SK-N-SH (cell line): ENCODE measurements around the gene TRAPPC8. TPM values are rescaled to one million over a fixed set of nuclear protein-coding genes. Genes with fewer than 3 reads are reported as not detected.

Experiments used
- CTCF ChIA-PET: fragments of 300-600, 350-600 bp; formaldehyde crosslinking; extraction: SDS; loops from one replicate; lab custom pipeline; 2021; lab: Yijun Ruan, JAX
- POLR2A ChIA-PET: fragments of 350-600 bp; sonication (Branson Sonifier 250); formaldehyde crosslinking; extraction: SDS; loops from one replicate; lab custom pipeline; 2020; ENCODE audit warnings: antibody characterized with exemption, inconsistent platforms; lab: Yijun Ruan, JAX
- DNase-seq: peaks from one replicate; pipeline ENCODE4 v3.0.0; 2012
- H2AFZ ChIP-seq: fragments of 200-600 bp; sonication (generic); 2 replicates; pipeline ENCODE4 v1.8.1; 2016; ENCODE audit warnings: antibody characterized with exemption, mild to moderate bottlenecking, low read depth
- H3F3A ChIP-seq: fragments of 200-600 bp; sonication (generic); replicated peaks from 2 replicates; pipeline ENCODE3; 2016; ENCODE audit warnings: antibody characterized with exemption, mild to moderate bottlenecking; ENCODE audit not compliant: insufficient read depth
- H3K27ac ChIP-seq, 2 experiments: fragments of 200-500 bp in 1 of 2; fragments of 200-600 bp in 1 of 2; sonication (Bioruptor generic) in 1 of 2; sonication (generic), shearing (Covaris generic) in 1 of 2; 2 replicates each; pipeline versions ENCODE4 v1.5.1 to v1.6.1; 2014 to 2016; ENCODE audit warnings: low read depth in 2 of 2, inconsistent platforms in 1 of 2, low read length in 1 of 2, mild to moderate bottlenecking in 1 of 2, mixed read lengths in 1 of 2
- H3K27me3 ChIP-seq: fragments of 200-600 bp; sonication (generic), shearing (Covaris generic); 2 replicates; pipeline ENCODE4 v1.6.1; 2016; ENCODE audit warnings: mixed run types; ENCODE audit not compliant: insufficient read depth
- H3K36me3 ChIP-seq, 2 experiments: fragments of 200-500 bp in 1 of 2; fragments of 200-600 bp in 1 of 2; sonication (Bioruptor generic) in 1 of 2; sonication (generic) in 1 of 2; replicated peaks in 1 of 2; 2 replicates each; pipeline versions ENCODE3 to v1.5.1; 2014 to 2016; ENCODE audit warnings: low read length in 1 of 2, mild to moderate bottlenecking in 1 of 2; ENCODE audit not compliant: insufficient read depth in 2 of 2, control insufficient read depth in 1 of 2
- H3K4me1 ChIP-seq, 2 experiments: fragments of 200-500 bp in 1 of 2; fragments of 200-600 bp in 1 of 2; sonication (Bioruptor generic) in 1 of 2; sonication (generic), shearing (Covaris generic) in 1 of 2; 2 replicates each; pipeline versions ENCODE4 v1.5.1 to v1.6.1; 2014 to 2016; ENCODE audit warnings: low read depth in 1 of 2, low read length in 1 of 2, mixed run types in 1 of 2; ENCODE audit not compliant: insufficient read depth in 2 of 2, control insufficient read depth in 1 of 2
- H3K4me2 ChIP-seq: fragments of 200-600 bp; sonication (generic), shearing (Covaris generic); 2 replicates; pipeline ENCODE4 v1.6.1; 2017; ENCODE audit warnings: mixed run types
- H3K4me3 ChIP-seq, 2 experiments: fragments of 200-500 bp in 1 of 2; fragments of 200-600 bp in 1 of 2; sonication (Bioruptor generic) in 1 of 2; sonication (generic), shearing (Covaris generic) in 1 of 2; 2 replicates each; pipeline versions ENCODE4 v1.5.1 to v1.8.1; 2014 to 2016; ENCODE audit warnings: low read depth in 2 of 2, inconsistent platforms in 1 of 2, low read length in 1 of 2, mild to moderate bottlenecking in 1 of 2, mixed read lengths in 1 of 2, moderate library complexity in 1 of 2
- H3K79me2 ChIP-seq: fragments of 200-600 bp; sonication (generic); 2 replicates; pipeline ENCODE4 v1.8.1; 2017; ENCODE audit warnings: mild to moderate bottlenecking; ENCODE audit not compliant: insufficient read depth
- H3K9ac ChIP-seq: fragments of 200-600 bp; sonication (generic); 2 replicates; pipeline ENCODE4 v1.6.1; 2017; ENCODE audit warnings: mixed run types
- H3K9me2 ChIP-seq: fragments of 200-600 bp; sonication (generic); 2 replicates; pipeline ENCODE4 v1.6.1; 2017; ENCODE audit warnings: mixed run types
- H3K9me3 ChIP-seq: fragments of 200-600 bp; sonication (generic); 2 replicates; pipeline ENCODE4 v1.6.1; 2017; ENCODE audit warnings: mixed run types, mild to moderate bottlenecking, moderate library complexity
- H4K20me1 ChIP-seq: fragments of 200-600 bp; sonication (generic); 2 replicates; pipeline ENCODE4 v1.6.1; 2017; ENCODE audit warnings: mild to moderate bottlenecking, mixed run types; ENCODE audit not compliant: insufficient read depth
- ELF1 ChIP-seq: IDR thresholded peaks from 2 replicates; pipeline ENCODE4 v1.4.0; 2012
- FOXJ3 ChIP-seq: sonication (generic); formaldehyde crosslinking; IDR thresholded peaks from 2 replicates; pipeline ENCODE4 v1.5.1; 2020; ENCODE audit warnings: mild to moderate bottlenecking, missing genetic modification reagents
- GABPA ChIP-seq: IDR thresholded peaks from 2 replicates; pipeline ENCODE4 v1.4.0; 2012; ENCODE audit warnings: low read depth, mild to moderate bottlenecking
- GATA2 ChIP-seq: sonication (generic); formaldehyde crosslinking; IDR thresholded peaks from 2 replicates; pipeline ENCODE4 v1.5.0; 2020; ENCODE audit warnings: mild to moderate bottlenecking, missing genetic modification reagents
- JUND ChIP-seq: IDR thresholded peaks from 2 replicates; pipeline ENCODE4 v1.4.0; 2012
- NFIC ChIP-seq: IDR thresholded peaks from 2 replicates; pipeline ENCODE4 v1.4.0; 2012; ENCODE audit warnings: borderline replicate concordance
- NRF1 ChIP-seq: IDR thresholded peaks from 2 replicates; pipeline ENCODE4 v1.6.1; 2012; ENCODE audit warnings: low read depth, mild to moderate bottlenecking, low read length
- SMC3 ChIP-seq: IDR thresholded peaks from 2 replicates; pipeline ENCODE4 v1.6.1; 2012; ENCODE audit warnings: low read depth, low read length, improper control_type of control experiment
- TAF1 ChIP-seq: IDR thresholded peaks from 2 replicates; pipeline ENCODE4 v1.6.1; 2012; ENCODE audit warnings: low read depth, mild to moderate bottlenecking, low read length, moderate library complexity, borderline replicate concordance
- WGBS: methylation state at CpG from one replicate; pipeline ENCODE4 v1.1.6; 2017; ENCODE audit warnings: low lambda C conversion rate; 5-methylcytosine and 5-hydroxymethylcytosine counted together
- polyA plus RNA-seq, 3 experiments: library from polyadenylated mRNA; depleted of rRNA; stranded (reverse); fragments of >200 nt; gene quantifications; 2 replicates each; pipeline ENCODE4 v1.2.3, GENCODE V29; 2012
- TF ChIP-seq, protein P1 (sequence below): IDR thresholded peaks from 2 replicates; pipeline ENCODE4 v1.4.0; 2012; ENCODE audit warnings: low read depth, borderline replicate concordance
- TF ChIP-seq, protein P2 (sequence below): IDR thresholded peaks from 2 replicates; pipeline ENCODE4; 2012
- TF ChIP-seq, protein P3 (sequence below): fragments of 150-350 bp; IDR thresholded peaks from 2 replicates; pipeline ENCODE4 v1.6.1; 2016; ENCODE audit warnings: mild to moderate bottlenecking, low read depth, low read length
- TF ChIP-seq, protein P4 (sequence below): IDR thresholded peaks from 2 replicates; pipeline ENCODE4 v1.6.1; 2012; ENCODE audit warnings: mild to moderate bottlenecking, low read depth, low read length, moderate library complexity

The TRAPPC8 gene
- polyA plus RNA-seq, 1 of the 3 experiments (the other 2 are of a cell fraction): 14.9 TPM

DNA sequence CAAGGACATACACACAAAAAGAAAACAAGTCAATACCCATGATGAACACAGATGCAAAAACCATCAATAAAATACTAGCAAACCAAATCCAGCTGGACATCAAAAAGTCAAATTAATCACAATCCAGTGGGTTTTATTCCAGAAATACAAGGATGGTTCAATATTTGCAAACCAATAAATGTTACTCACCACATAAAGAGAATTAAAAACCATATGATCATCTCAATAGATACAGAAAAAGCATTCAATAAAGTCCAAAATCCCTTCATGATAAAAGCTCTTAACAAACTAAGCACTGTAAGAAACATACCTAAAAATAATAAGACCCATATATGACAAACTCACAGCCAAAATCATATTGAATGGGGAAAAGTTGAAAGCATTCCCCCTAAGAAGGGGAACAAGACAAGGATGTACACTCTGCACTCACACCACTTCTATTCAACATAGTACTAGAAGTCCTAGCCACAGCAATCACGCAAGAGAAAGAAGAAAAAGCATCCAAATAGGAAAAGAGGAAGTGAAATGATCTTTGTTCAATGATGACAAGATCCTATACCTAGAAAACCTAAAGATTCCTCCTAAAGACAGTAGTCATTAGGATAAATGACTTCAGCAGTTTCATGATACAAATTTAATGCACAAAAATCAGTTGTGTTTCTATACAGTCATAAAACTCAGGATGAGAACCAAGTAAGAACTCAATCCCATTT is 62.6 kb downstream of the TRAPPC8 start:
- Histone ChIP-seq H3K9me2 (no peaks in the 10 kb centered on the region), H3K27ac (no peak overlapping the region), H3K4me2 (no peak overlapping the region), H3K79me2 (peaks cover 28% of the 10 kb centered on the region), H2AFZ (no peak overlapping the region), H3F3A (no peaks in the 10 kb centered on the region), H3K4me1 (no peaks in the 10 kb centered on the region), H4K20me1 (no peaks in the 10 kb centered on the region), H3K9ac (no peak overlapping the region), H3K4me3 (no peak overlapping the region), H3K9me3 (no peaks in the 10 kb centered on the region; the same call in 1 of the 2 replicates), H3K36me3 (peaks cover 5 to 53% of the 10 kb centered on the region in 2 experiments), H3K27me3 (no peaks in the 10 kb centered on the region)
- no peak for TF ChIP-seq GATA2 (CRISPR knock-in tag)
- TF ChIP-seq TAF1: no peak
- TF ChIP-seq NFIC: no peak
- TF ChIP-seq ELF1: no peak
- TF ChIP-seq NRF1: no peak
- TF ChIP-seq, protein P1, sequence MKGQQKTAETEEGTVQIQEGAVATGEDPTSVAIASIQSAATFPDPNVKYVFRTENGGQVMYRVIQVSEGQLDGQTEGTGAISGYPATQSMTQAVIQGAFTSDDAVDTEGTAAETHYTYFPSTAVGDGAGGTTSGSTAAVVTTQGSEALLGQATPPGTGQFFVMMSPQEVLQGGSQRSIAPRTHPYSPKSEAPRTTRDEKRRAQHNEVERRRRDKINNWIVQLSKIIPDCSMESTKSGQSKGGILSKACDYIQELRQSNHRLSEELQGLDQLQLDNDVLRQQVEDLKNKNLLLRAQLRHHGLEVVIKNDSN: no peak
- no peak for TF ChIP-seq GABPA
- TF ChIP-seq, protein P2, sequence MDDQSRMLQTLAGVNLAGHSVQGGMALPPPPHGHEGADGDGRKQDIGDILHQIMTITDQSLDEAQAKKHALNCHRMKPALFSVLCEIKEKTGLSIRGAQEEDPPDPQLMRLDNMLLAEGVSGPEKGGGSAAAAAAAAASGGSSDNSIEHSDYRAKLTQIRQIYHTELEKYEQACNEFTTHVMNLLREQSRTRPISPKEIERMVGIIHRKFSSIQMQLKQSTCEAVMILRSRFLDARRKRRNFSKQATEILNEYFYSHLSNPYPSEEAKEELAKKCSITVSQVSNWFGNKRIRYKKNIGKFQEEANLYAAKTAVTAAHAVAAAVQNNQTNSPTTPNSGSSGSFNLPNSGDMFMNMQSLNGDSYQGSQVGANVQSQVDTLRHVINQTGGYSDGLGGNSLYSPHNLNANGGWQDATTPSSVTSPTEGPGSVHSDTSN: no peak
- TF ChIP-seq, protein P3, sequence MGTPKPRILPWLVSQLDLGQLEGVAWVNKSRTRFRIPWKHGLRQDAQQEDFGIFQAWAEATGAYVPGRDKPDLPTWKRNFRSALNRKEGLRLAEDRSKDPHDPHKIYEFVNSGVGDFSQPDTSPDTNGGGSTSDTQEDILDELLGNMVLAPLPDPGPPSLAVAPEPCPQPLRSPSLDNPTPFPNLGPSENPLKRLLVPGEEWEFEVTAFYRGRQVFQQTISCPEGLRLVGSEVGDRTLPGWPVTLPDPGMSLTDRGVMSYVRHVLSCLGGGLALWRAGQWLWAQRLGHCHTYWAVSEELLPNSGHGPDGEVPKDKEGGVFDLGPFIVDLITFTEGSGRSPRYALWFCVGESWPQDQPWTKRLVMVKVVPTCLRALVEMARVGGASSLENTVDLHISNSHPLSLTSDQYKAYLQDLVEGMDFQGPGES: no peak
- TF ChIP-seq, protein P4, sequence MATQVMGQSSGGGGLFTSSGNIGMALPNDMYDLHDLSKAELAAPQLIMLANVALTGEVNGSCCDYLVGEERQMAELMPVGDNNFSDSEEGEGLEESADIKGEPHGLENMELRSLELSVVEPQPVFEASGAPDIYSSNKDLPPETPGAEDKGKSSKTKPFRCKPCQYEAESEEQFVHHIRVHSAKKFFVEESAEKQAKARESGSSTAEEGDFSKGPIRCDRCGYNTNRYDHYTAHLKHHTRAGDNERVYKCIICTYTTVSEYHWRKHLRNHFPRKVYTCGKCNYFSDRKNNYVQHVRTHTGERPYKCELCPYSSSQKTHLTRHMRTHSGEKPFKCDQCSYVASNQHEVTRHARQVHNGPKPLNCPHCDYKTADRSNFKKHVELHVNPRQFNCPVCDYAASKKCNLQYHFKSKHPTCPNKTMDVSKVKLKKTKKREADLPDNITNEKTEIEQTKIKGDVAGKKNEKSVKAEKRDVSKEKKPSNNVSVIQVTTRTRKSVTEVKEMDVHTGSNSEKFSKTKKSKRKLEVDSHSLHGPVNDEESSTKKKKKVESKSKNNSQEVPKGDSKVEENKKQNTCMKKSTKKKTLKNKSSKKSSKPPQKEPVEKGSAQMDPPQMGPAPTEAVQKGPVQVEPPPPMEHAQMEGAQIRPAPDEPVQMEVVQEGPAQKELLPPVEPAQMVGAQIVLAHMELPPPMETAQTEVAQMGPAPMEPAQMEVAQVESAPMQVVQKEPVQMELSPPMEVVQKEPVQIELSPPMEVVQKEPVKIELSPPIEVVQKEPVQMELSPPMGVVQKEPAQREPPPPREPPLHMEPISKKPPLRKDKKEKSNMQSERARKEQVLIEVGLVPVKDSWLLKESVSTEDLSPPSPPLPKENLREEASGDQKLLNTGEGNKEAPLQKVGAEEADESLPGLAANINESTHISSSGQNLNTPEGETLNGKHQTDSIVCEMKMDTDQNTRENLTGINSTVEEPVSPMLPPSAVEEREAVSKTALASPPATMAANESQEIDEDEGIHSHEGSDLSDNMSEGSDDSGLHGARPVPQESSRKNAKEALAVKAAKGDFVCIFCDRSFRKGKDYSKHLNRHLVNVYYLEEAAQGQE: no peak
- no peak for TF ChIP-seq FOXJ3 (CRISPR knock-in tag)
- TF ChIP-seq JUND: no peak
- no peak for TF ChIP-seq SMC3
- no peak for DNase-seq
- ChIA-PET CTCF (interaction anchor here (0.6 kb wide), 1 partner anchor 272 kb away, joined by 3 read pairs; no protein-coding TSS in a partner anchor), POLR2A (no interaction called here)
- 93% methylated on average over 1 of the region's 1 CpG for WGBS
